Activated CD4-positive, CD25-positive, alpha-beta regulatory T cell treated with anti-CD3 and anti-CD28 coated beads, Interleukin-2, amount 50 U/mL, for 16 hours (primary cell): ENCODE data around the gene CREG2.

Experiments
- DNase-seq: peaks from one replicate; pipeline ENCODE4 v3.0.0-alpha.2; 2020; ENCODE audit warnings: low read depth, low spot score

Gene CREG2

GRCh38 chr2:101409699-101410098 lies 22.4 kb upstream of the CREG2 start:
- DNase-seq, result no peak

DNA sequence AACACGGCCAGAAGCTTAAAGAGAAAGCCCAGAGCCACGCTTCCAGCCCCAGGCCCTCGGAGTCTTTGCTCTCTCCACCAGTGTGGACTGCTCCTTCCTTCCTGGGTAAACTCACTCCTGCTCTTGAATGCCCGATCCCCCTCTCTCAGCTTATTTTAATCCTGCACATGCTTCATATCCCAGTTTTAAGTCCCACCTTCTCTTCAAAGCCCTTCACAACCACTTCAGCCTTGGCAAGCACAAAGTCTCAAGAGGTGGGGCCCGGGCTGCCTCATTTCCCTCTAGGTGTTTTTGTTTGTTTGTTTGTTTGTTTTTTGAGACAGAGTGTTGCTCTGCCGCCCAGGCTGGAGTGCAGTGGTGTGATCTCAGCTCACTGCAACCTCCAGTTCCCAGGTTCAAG lies 21.6 kb upstream of the CREG2 start:
- no peak for DNase-seq

DNA sequence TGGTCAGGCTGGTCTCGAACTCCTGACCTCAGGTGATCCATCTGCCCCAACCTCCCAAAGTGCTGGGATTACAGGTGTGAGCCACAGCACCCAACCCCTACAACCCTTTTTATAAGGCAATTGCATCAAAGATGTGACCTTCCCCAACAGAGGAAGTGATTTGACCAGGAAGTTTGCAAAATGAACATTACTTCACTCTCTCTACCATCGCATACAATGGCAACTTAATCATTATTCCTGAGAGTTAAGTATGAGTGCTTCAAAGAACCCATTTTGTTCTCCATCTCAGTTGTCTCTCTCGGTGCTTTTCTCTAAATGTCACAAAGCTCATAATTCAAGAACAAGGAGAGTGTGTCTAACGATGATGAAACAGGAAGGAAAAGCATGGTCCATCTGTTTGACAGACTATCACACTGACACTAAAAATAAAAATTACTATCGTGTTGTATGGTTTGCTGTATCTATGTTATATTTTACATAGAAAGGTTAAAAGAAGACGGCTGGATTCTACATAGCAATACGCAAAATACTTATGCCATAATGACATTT lies 18.1 kb upstream of the CREG2 start:
- no peak for DNase-seq

DNA sequence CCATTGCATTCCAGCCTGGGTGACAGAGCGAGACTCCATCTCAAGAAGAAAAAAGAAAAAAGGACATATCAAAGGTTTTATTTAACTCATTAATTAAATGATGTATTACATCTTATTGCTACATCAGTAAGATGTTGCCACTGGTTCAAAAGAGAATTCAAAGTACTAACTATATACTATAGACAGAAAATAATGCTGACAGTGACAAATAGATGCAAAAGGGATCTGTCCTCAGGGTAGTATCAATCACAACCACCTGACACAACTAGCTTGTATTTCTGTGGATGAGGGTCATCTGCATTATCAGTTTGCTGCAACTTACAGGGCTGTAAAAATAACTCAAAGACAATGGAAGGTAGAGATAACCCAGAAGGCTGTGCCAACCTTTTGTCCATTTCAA lies 16.4 kb upstream of the CREG2 start:
- no peak for DNase-seq

- DNase-seq, result no peak
Observed at GRCh38 chr2:101402630-101403029, 15.3 kb upstream of the CREG2 start.

GRCh38 chr2:101401906-101402305 lies 14.6 kb upstream of the CREG2 start:
- DNase-seq, result no peak

DNA sequence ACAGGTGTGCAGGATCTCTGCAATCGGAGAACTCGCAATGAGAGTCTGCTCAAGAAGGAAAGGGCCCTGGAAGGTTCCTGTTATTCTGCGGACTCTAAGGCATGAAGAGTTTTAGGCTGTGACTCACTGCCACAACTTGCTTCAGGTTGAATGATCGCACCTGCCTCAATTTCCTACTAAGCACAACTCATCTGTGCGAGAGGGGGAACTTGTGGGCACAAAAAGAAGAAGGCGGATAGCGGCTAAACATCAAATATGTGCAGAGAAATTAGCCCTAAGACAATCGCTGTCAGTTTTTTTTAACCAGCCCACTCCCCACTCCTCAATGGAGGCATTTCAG lies 14.0 kb upstream of the CREG2 start:
- no peak for DNase-seq

GRCh38 chr2:101400506-101401325 lies 13.4 kb upstream of the CREG2 start:
- no peak for DNase-seq

- no peak for DNase-seq
Observed at GRCh38 chr2:101400048-101400447, 12.7 kb upstream of the CREG2 start.

DNA sequence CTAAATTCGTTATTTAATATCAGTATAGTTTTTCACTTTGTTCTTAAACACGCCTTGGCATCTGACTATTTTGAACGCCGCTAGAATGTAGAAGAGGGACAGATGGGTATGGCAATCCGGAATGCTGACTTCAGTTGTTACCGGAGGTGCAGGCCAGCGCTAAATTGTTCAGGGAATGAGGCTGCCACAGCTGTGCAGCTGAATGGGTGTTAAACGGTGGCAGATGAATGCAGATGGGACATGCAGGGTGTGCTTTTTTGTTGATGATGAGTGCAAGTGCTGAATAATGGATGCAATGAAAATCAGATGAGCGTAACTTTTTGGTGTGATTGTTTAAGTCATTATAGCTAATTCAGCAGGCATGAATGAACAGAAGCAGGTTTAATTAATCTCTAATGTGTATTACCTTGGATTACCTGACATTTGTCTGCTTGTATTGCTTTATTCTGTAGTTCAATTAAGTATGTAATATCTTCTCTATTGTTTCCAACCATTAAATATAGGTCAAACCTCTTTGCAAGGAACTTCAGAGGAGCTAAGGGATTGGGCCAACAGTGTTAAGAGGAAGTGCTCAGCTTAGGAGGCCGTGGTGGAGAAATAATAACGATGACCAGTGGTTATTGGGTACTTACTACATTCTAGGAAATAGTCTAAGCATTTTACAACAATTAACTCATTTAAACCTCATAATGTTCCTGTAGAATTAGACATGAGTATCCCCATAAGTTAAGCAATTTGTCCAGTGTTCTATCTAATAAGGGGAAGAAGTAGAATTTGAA lies 11.9 kb upstream of the CREG2 start:
- no peak for DNase-seq

GRCh38 chr2:101398116-101398821 lies 11.0 kb upstream of the CREG2 start:
- DNase-seq, result no peak

GRCh38 chr2:101396316-101396717 lies 9.0 kb upstream of the CREG2 start:
- DNase-seq, result no peak

GRCh38 chr2:101395545-101396315 lies 8.4 kb upstream of the CREG2 start:
- no peak for DNase-seq

GRCh38 chr2:101388232-101388631 lies 929 bp upstream of the CREG2 start:
- no peak for DNase-seq

DNA sequence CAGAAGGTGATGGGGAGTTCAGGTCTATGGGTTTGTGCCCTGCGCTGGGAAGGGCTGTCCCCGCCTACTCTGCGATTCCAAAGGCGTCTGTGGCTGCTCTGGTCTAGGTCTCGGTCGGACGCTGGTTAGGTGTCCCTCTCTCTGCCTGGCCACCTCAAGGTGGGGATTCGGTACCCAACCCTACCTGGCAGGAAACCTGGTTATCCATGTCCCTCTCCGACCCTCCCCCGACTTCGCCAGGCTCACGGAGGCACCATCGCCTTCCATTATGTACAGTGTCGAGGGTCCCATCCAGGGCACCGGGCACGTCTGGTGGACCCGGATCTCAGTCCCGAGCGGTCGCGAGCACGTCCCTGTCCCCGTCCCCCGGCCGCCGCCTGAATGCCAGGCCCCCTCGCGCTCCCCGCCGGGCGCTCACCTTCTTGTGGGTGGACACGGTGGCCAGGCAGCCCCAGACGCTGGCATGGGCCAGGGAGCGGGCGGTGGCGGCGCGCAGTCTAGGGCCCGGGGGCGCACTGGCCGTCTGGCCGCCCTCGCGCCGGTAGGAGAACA lies 628 bp downstream of the CREG2 start:
- no peak for DNase-seq

DNA sequence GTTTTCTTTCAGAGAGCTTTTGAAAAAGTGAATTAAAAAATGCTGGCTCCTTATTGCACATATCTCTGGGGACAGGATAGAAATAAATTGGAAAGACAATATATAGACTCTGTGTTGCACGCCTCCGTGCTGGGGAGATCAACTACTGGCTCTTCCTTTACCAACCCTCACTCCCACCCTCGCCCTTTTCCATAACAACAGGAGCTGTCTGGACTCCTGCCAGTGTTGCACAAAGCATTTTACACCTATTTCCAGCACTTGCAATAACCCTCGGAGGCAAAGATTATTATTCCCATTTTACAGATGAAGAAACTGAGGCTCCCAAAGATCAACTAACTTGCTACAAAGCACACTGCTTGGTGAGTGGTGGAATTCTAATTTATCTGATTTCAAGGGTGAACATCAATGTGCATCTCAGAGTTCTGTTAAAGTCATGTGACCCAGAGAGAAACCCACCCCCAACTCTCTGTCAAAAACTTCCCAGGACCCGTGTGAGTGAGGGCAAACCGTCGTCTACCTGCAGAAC lies 4.2 kb downstream of the CREG2 start:
- no peak for DNase-seq

- no peak for DNase-seq
Observed at GRCh38 chr2:101382442-101382841, 4.9 kb downstream of the CREG2 start.

- DNase-seq, result no peak
Observed at GRCh38 chr2:101380376-101380775, 6.9 kb downstream of the CREG2 start.

- DNase-seq, result no peak
Observed at GRCh38 chr2:101379091-101379490, 8.2 kb downstream of the CREG2 start.

- DNase-seq, result no peak
Observed at GRCh38 chr2:101375653-101376052, 11.7 kb downstream of the CREG2 start.
